Spleen (tissue), 11 donors: Measurements from ENCODE around the gene RBM17. TPM values are rescaled to one million over a fixed set of nuclear protein-coding genes. Genes with fewer than 3 reads are reported as not detected.
"Not testable (repeated sequence)": the region's sequence is repeated elsewhere in the genome, so short reads cannot be mapped to it uniquely, and the experiment has no call there.

Source experiments
- DNase-seq: peaks from one replicate; pipeline ENCODE4 v3.0.0-alpha.2; 2020
- H3K27ac ChIP-seq, 8 donors: fragments of 200-600 bp; sonication (generic) in 7 of 8; 1 replicate in 4 of 8; 2 replicates in 4 of 8; pipeline versions ENCODE4 v1.5.0 to v1.8.0; 2016 to 2021; ENCODE audit warnings: inconsistent platforms in 4 of 8, mild to moderate bottlenecking in 4 of 8, moderate library complexity in 1 of 8
- H3K27me3 ChIP-seq, 7 donors: fragments of 200-600 bp; sonication (generic) in 6 of 7; replicated peaks in 1 of 7; 1 replicate in 4 of 7; 2 replicates in 3 of 7; pipeline versions ENCODE4 v1.5.0 to v1.8.0; 2016 to 2021; ENCODE audit warnings: inconsistent platforms in 3 of 7, mild to moderate bottlenecking in 1 of 7
- H3K36me3 ChIP-seq, 6 donors: fragments of 200-600 bp; sonication (generic) in 5 of 6; 1 replicate in 4 of 6; 2 replicates in 2 of 6; pipeline versions ENCODE4 v1.5.0 to v1.8.0; 2016 to 2021; ENCODE audit warnings: inconsistent platforms in 2 of 6
- H3K4me1 ChIP-seq, 6 donors: fragments of 200-600 bp; sonication (generic) in 5 of 6; 1 replicate in 3 of 6; 2 replicates in 3 of 6; pipeline versions ENCODE4 v1.5.0 to v1.8.0; 2016 to 2021; ENCODE audit warnings: inconsistent platforms in 3 of 6
- H3K4me3 ChIP-seq, 8 donors: fragments of 200-600 bp; sonication (generic) in 7 of 8; 1 replicate in 4 of 8; 2 replicates in 4 of 8; pipeline versions ENCODE4 v1.5.0 to v1.8.0; 2016 to 2021; ENCODE audit warnings: inconsistent platforms in 4 of 8, mild to moderate bottlenecking in 4 of 8, moderate library complexity in 2 of 8
- H3K9me3 ChIP-seq, 8 donors: fragments of 200-600 bp; sonication (generic) in 7 of 8; 1 replicate in 4 of 8; 2 replicates in 4 of 8; pipeline versions ENCODE4 v1.5.0 to v1.8.0; 2016 to 2021; ENCODE audit warnings: inconsistent platforms in 4 of 8
- CTCF ChIP-seq, 11 experiments: fragments of 200-600 bp in 7 of 11; fragments of 450-650 bp in 4 of 11; sonication (generic) in 4 of 11; IDR thresholded peaks in 8 of 11; conservative IDR thresholded peaks in 3 of 11; 1 replicate in 7 of 11; 2 replicates in 4 of 11; pipeline versions ENCODE4 v1.4.0 to v1.8.0; 2016 to 2021; ENCODE audit warnings: antibody characterized with exemption in 11 of 11, inconsistent platforms in 4 of 11, mild to moderate bottlenecking in 1 of 11
- POLR2A ChIP-seq, 3 donors: fragments of 450-650 bp; IDR thresholded peaks; one replicate each; pipeline ENCODE4 v1.5.1; 2017; ENCODE audit warnings: antibody characterized with exemption in 3 of 3, mild to moderate bottlenecking in 1 of 3
- POLR2AphosphoS5 ChIP-seq, 3 donors: sonication (generic); formaldehyde crosslinking; IDR thresholded peaks; one replicate each; pipeline ENCODE4 v1.5.1; 2017; ENCODE audit warnings: antibody characterized with exemption in 3 of 3
- WGBS, 5 donors: extraction: QIAGEN DNeasy Blood & Tissue Kit in 3 of 5; methylation state at CpG; one replicate each; pipeline versions ENCODE4 v1.1.5 to v1.1.7; 2013 to 2018; 5-methylcytosine and 5-hydroxymethylcytosine counted together
- intact Hi-C: fragments of 100-400 bp; cut with DNase I; formaldehyde crosslinking; loops from one replicate; pipeline ENCODE4 v1.15.0; 2023; ENCODE audit warnings: low total_unique reads
- polyA plus RNA-seq, 3 donors: library from polyadenylated mRNA; stranded (reverse); fragments of 200-250 nt; gene quantifications; one replicate each; pipeline ENCODE4 v1.2.1, GENCODE V29; 2013
- total RNA-seq, 7 donors: library from RNA; depleted of rRNA in 3 of 7; stranded (reverse); fragments of >200 nt in 3 of 7; fragmentation: NEBNext Ultra II Directional in 4 of 7; extraction: Animal tissue kit (Norgen Biotek cat#: 25700) in 4 of 7; gene quantifications; one replicate each; pipeline versions ENCODE4 v1.1.0 to v1.2.1, GENCODE V29; 2016 to 2021
- donor health status: healthy with polysubstance abuse.
- donor health status: DM: no; HTN: no; CAD: no; lungs with moderate emphysema.
- donor health status: DM: no; HTN: no; CAD: no.
- donor health status: Bipolar disorder and iron deficiency.
- donor health status: healthy.
- donor health status: DM: no; HTN: no; CAD: no.
- donor health status: DM: yes; HTN: yes; CAD: no.

The RBM17 gene
- total and polyA plus RNA-seq, 10 donors = 63.1 to 140 (median 111) TPM

GRCh38 chr10:6141296-6142151, 52.7 kb downstream of the RBM17 start:
- Histone ChIP-seq H3K4me3 (peak overlapping the region in 7 of 8 donors; percentile 4 to 62 (median 18)), H3K36me3 (no peaks in the 10 kb centered on the region), H3K27me3 (peaks cover 0 to 19% (median 0%) of the 10 kb centered on the region in 7 donors), H3K27ac (peak overlapping the region in 6 of 8 donors; percentile 8 to 97 (median 53)), H3K4me1 (peaks cover 14 to 66% (median 43%) of the 10 kb centered on the region in 6 donors), H3K9me3 (no peaks in the 10 kb centered on the region)
- no peak for DNase-seq
- WGBS, 5 donors = 66 to 74% (median 73%) methylated on average over 30 of the region's 30 CpGs
- intact Hi-C loops = no loop called here
- TF ChIP-seq CTCF (IDR thresholded peaks at IDR 0.05 in 8 of 11, conservative IDR thresholded peaks at IDR 0.05 in 3 of 11) = no peak
- peak in 2 of 3 donors; percentile 29 to 30 for TF ChIP-seq POLR2AphosphoS5 (IDR thresholded peaks at IDR 0.05)

GRCh38 chr10:6142186-6142585, 53.4 kb downstream of the RBM17 start:
- intact Hi-C loops, DNase-seq, H3K9me3 ChIP-seq, H3K36me3 ChIP-seq: not testable (repeated sequence)
- peaks cover 0 to 14% (median 0%) of the 10 kb centered on the region in 7 donors for H3K27me3 ChIP-seq
- 72 to 88% (median 75%) methylated on average over 7 of the region's 7 CpGs for WGBS, 5 donors
- peak overlapping the region in 1 of 8 donors; percentile 62 for H3K4me3 ChIP-seq
- H3K27ac ChIP-seq = peak overlapping the region in 3 of 8 donors; percentile 56 to 97 (median 65)
- peaks cover 21 to 69% (median 49%) of the 10 kb centered on the region in 6 donors for H3K4me1 ChIP-seq

- intact Hi-C loops = no loop called here
- Histone ChIP-seq H3K27ac (peak overlapping the region in 5 of 8 donors; percentile 86 to 97 (median 96)), H3K27me3 (peaks cover 0 to 10% (median 0%) of the 10 kb centered on the region in 7 donors), H3K4me1 (peaks cover 22 to 74% (median 53%) of the 10 kb centered on the region in 6 donors), H3K36me3 (peaks cover 0 to 9% (median 0%) of the 10 kb centered on the region in 6 donors), H3K4me3 (no peak overlapping the region), H3K9me3 (no peaks in the 10 kb centered on the region)
- WGBS, 5 donors = 91 to 97% (median 96%) methylated on average over 7 of the region's 7 CpGs
- DNase-seq = no peak
- no peak for TF ChIP-seq POLR2A (IDR thresholded peaks at IDR 0.05)
Measured at GRCh38 chr10:6142644-6143043, 53.8 kb downstream of the RBM17 start.

GRCh38 chr10:6143181-6143580, 54.3 kb downstream of the RBM17 start:
- intact Hi-C loops = no loop called here
- TF ChIP-seq CTCF (IDR thresholded peaks at IDR 0.05 in 8 of 11, conservative IDR thresholded peaks at IDR 0.05 in 3 of 11) = no peak
- no peak for TF ChIP-seq POLR2A (IDR thresholded peaks at IDR 0.05)
- TF ChIP-seq POLR2AphosphoS5 (IDR thresholded peaks at IDR 0.05) = no peak
- Histone ChIP-seq H3K27me3 (peaks cover 0 to 10% (median 0%) of the 10 kb centered on the region in 7 donors), H3K27ac (peak overlapping the region in 7 of 8 donors; percentile 86 to 97 (median 95)), H3K4me3 (peak overlapping the region in 1 of 8 donors; percentile 93), H3K4me1 (peaks cover 28 to 79% (median 58%) of the 10 kb centered on the region in 6 donors), H3K9me3 (no peaks in the 10 kb centered on the region), H3K36me3 (peaks cover 0 to 14% (median 0%) of the 10 kb centered on the region in 6 donors)
- DNase-seq = no peak
- 67 to 85% (median 74%) methylated on average over 13 of the region's 13 CpGs for WGBS, 5 donors
